HuH-7.5 (cell line): ENCODE data around the gene NEMF.
"Not testable (repeated sequence)": the region's sequence is repeated elsewhere in the genome, so short reads cannot be mapped to it uniquely, and the experiment has no call there.

Experiments
- DNase-seq: peaks from one replicate; pipeline ENCODE4 v3.0.0; 2011; ENCODE audit warnings: low spot score

The NEMF gene

DNA sequence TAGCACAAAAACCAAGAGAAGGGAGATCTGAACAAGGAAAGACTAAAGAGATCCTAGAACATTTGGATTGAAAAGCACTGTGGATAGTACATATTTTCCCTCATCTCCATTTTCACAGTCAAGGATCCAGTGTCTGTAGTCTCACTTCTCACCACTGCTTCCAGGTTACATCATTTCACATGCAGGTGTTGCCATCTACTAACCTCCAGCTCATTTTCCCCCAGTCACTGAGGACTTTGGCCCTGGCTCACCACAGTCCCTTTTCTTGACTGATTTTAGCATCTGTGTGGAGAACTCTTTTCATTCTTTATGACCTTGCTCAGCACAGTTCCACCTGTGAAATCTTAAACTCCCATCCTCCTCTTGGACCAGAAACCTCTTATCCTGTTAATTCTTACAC, 106.1 kb downstream of the NEMF start:
- not testable (repeated sequence) for DNase-seq

DNA sequence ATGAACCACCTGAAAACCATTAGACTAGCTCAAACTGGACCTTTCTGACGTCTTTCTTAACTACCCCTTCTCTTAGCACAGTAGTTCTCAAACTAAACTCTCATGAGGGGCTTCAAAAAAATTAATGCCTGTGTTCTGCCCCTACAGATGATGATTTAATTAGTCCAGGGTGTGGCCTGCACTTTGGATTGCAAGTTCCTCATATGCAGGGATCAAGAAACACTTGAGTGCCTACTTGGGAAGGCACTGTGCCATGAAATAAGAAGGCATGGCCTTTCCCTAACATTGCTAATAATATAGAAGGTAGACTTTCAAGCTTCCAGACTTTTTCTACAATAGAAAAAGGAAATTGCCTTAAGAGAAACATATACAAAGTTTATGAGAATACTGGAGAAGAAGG, 107.4 kb downstream of the NEMF start:
- no peak for DNase-seq

DNA sequence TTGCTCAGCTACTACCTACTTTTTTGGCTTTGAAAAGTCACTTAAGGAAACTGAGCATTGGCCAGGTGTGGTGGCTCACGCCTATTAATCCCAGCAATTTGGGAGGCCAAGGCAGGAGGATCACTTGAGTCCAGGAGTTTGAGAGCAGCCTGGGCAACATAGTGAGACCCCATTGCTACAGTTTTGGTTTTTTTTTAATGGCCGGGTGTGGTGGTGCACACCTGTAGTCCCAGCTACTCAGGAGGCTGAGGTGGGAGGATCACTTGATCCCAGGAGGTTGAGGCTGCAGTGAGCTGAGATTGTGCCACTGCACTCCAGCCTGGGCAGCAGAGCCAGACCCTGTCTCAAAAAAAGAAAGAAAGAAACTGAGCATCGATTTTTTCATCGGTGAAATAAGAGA, 116.9 kb downstream of the NEMF start:
- not testable (repeated sequence) for DNase-seq

DNA sequence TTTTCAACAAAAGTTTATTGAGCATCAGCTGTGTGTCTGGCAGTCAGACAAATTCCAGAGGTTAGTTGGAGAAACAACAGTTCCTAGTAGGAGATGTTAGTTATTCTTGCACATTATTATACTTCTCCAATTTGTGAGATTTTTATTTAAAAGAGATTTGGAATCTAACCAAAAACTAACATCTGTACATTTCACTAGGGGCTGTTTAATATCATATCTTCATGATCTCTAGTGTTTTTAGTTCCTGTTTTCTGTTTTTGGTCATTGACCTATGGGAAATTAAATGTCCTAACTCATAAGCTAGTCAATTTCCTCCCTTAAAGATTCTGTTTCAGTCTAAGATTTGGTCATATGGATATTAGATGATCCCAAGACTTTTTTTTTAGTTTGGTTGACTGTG, 118.8 kb downstream of the NEMF start:
- no peak for DNase-seq

DNA sequence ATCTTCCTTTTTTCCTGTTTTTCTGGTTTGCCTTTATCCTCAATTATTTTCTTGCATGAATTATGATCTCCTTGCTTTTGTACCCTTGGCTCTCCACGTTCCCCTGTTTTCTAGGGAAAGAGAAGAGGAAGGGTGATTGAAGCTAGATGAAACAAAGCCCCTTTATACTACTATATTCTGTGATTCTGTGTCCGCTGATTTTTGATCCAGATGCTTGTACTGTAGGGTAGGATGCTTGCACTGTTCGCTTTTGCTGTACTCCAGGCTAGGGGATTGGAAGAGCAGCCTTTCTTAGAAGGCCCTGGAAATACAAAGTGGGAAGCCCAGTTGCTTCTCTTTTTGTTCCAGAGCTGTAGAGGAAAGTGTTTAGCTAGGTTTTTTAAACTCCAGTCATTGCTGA, 119.7 kb downstream of the NEMF start:
- DNase-seq: no peak
